GM23338 (cell line): Measurements from ENCODE around the gene ALX3. TPM values are rescaled to one million over a fixed set of nuclear protein-coding genes. Genes with fewer than 3 reads are reported as not detected.

Experiments
- ATAC-seq: fragments of 200-7000 bp; cut with Tn5 transposase; 3 replicates; pipeline ENCODE4 v1.9.1; 2020
- DNase-seq: peaks from one replicate; pipeline ENCODE4 v3.0.0-alpha.2; 2015; ENCODE audit warnings: low spot score
- H2AFZ ChIP-seq: fragments of 200-600 bp; sonication (generic); 2 replicates; pipeline ENCODE4 v1.8.0; 2016; ENCODE audit warnings: antibody characterized with exemption, mild to moderate bottlenecking, moderate library complexity
- H3F3A ChIP-seq: fragments of 200-600 bp; sonication (generic); replicated peaks from 2 replicates; pipeline ENCODE4 v1.8.0; 2017; ENCODE audit warnings: antibody characterized with exemption, mixed run types, low read depth
- H3K27ac ChIP-seq: fragments of 200-600 bp; sonication (generic); 2 replicates; pipeline ENCODE4 v1.6.1; 2016; ENCODE audit warnings: low read depth
- H3K27me3 ChIP-seq: fragments of 200-600 bp; sonication (generic); 2 replicates; pipeline ENCODE4 v1.8.0; 2016; ENCODE audit warnings: mild to moderate bottlenecking, mixed run types, moderate library complexity; ENCODE audit not compliant: insufficient read depth
- H3K36me3 ChIP-seq: fragments of 200-600 bp; sonication (generic); 2 replicates; pipeline ENCODE4 v1.8.0; 2016; ENCODE audit warnings: mild to moderate bottlenecking; ENCODE audit not compliant: insufficient read depth
- H3K4me1 ChIP-seq: fragments of 200-600 bp; sonication (generic); 2 replicates; pipeline ENCODE4 v1.8.0; 2016; ENCODE audit warnings: mild to moderate bottlenecking, moderate library complexity; ENCODE audit not compliant: insufficient read depth
- H3K4me2 ChIP-seq: fragments of 200-600 bp; sonication (generic); 2 replicates; pipeline ENCODE4 v1.7.1; 2017; ENCODE audit warnings: mixed run types
- H3K4me3 ChIP-seq: fragments of 200-600 bp; sonication (generic); 2 replicates; pipeline ENCODE4 v1.6.1; 2016; ENCODE audit warnings: mixed run types
- H3K79me2 ChIP-seq: fragments of 200-600 bp; sonication (generic); replicated peaks from 2 replicates; pipeline ENCODE4 v1.8.0; 2017; ENCODE audit warnings: mild to moderate bottlenecking; ENCODE audit not compliant: insufficient read depth
- H3K9me2 ChIP-seq: fragments of 200-600 bp; sonication (generic); 2 replicates; pipeline ENCODE4 v1.8.0; 2017; ENCODE audit not compliant: insufficient read depth
- H4K20me1 ChIP-seq: fragments of 200-600 bp; sonication (generic); replicated peaks from 2 replicates; pipeline ENCODE4 v1.8.0; 2017; ENCODE audit warnings: mild to moderate bottlenecking; ENCODE audit not compliant: insufficient read depth
- H3K27ac Mint-ChIP-seq: 2 replicates; pipeline ENCODE4 v1.8.0; 2020; ENCODE audit warnings: inconsistent platforms, mild to moderate bottlenecking, moderate library complexity, mixed read lengths
- H3K27me3 Mint-ChIP-seq: 3 replicates; pipeline ENCODE4 v1.8.0; 2022; ENCODE audit warnings: low read depth, mild to moderate bottlenecking, moderate library complexity, mixed read lengths, inconsistent platforms; ENCODE audit not compliant: insufficient read depth, poor library complexity
- H3K36me3 Mint-ChIP-seq: 3 replicates; pipeline ENCODE4 v1.8.0; 2021; ENCODE audit warnings: low read depth, mild to moderate bottlenecking, inconsistent platforms, moderate library complexity, mixed read lengths
- H3K4me1 Mint-ChIP-seq: 3 replicates; pipeline ENCODE4 v1.8.0; 2020; ENCODE audit warnings: mild to moderate bottlenecking, inconsistent platforms, mixed read lengths
- H3K4me3 Mint-ChIP-seq: 3 replicates; pipeline ENCODE4 v1.8.0; 2021; ENCODE audit warnings: moderate library complexity, mild to moderate bottlenecking, inconsistent platforms, mixed read lengths
- H3K9me3 Mint-ChIP-seq: 3 replicates; pipeline ENCODE4 v1.8.0; 2020; ENCODE audit warnings: moderate library complexity, mild to moderate bottlenecking, inconsistent platforms, mixed read lengths
- EZH2 ChIP-seq: fragments of 200-600 bp; sonication (generic); IDR thresholded peaks from one replicate; pipeline ENCODE4 v1.8.0; 2017; ENCODE audit warnings: antibody characterized with exemption, mild to moderate bottlenecking, low read depth; ENCODE audit not compliant: unreplicated experiment
- EZH2phosphoT487 ChIP-seq: fragments of 200-600 bp; sonication (generic); IDR thresholded peaks from one replicate; pipeline ENCODE4 v1.8.1; 2018; ENCODE audit warnings: antibody characterized with exemption; ENCODE audit not compliant: unreplicated experiment
- JUNB ChIP-seq: IDR thresholded peaks from one replicate; pipeline ENCODE4 v1.6.1; 2016; ENCODE audit warnings: antibody characterized with exemption; ENCODE audit not compliant: unreplicated experiment
- NANOG ChIP-seq: IDR thresholded peaks from 2 replicates; pipeline ENCODE4 v1.6.1; 2016; ENCODE audit warnings: antibody characterized with exemption, borderline replicate concordance
- POLR2AphosphoS5 ChIP-seq: IDR thresholded peaks from 2 replicates; pipeline ENCODE4 v1.6.1; 2016; ENCODE audit warnings: antibody characterized with exemption, low read depth
- REST ChIP-seq: IDR thresholded peaks from one replicate; pipeline ENCODE4 v1.6.1; 2018; ENCODE audit warnings: antibody characterized with exemption; ENCODE audit not compliant: unreplicated experiment
- STAT1 ChIP-seq: IDR thresholded peaks from one replicate; pipeline ENCODE4 v1.6.1; 2016; ENCODE audit warnings: antibody characterized with exemption; ENCODE audit not compliant: unreplicated experiment
- ZNF331 ChIP-seq: fragments of 250-450 bp; sonication (Bioruptor Pico); IDR thresholded peaks from 2 replicates; pipeline ENCODE4 v1.5.0; 2020; ENCODE audit warnings: low read depth, mild to moderate bottlenecking, moderate library complexity
- ZNF462 ChIP-seq: fragments of 250-450 bp; sonication (Bioruptor Pico); IDR thresholded peaks from 2 replicates; pipeline ENCODE4 v1.5.0; 2020; ENCODE audit warnings: mild to moderate bottlenecking, moderate library complexity
- polyA plus RNA-seq: library from polyadenylated mRNA; unstranded; fragments of >200 nt; fragmentation: Nextera tagmentation; extraction: Ambion mirVana; gene quantifications from 2 replicates; pipeline ENCODE4 v1.2.1, GENCODE V29; 2016
- total RNA-seq: library from RNA; depleted of rRNA; stranded (reverse); fragments of >200 nt; shearing (Covaris generic); gene quantifications from 2 replicates; pipeline ENCODE4 v1.2.3, GENCODE V29; 2014

Gene ALX3
- total and polyA plus RNA-seq, 2 experiments from 2014 or later: not detected

- Histone ChIP-seq H3K4me3 (peak overlapping the region; percentile 63), H3K36me3 (no peaks in the 10 kb centered on the region), H3K4me1 (peaks cover 21% of the 10 kb centered on the region), H3K79me2 (no peaks in the 10 kb centered on the region), H3K4me2 (peak overlapping the region; percentile 85), H2AFZ (0 out of 2 replicates have a peak overlapping the region, but pooled peaks have one; percentile 52), H4K20me1 (peaks cover 7% of the 10 kb centered on the region; the same call in 1 of the 2 replicates), H3K9me2 (no peaks in the 10 kb centered on the region), H3F3A (no peaks in the 10 kb centered on the region), H3K27ac (no peak overlapping the region), H3K27me3 (peaks cover 81% of the 10 kb centered on the region)
- H3K27me3 Mint-ChIP-seq: peaks cover 75% of the 10 kb centered on the region
- no peak overlapping the region for H3K27ac Mint-ChIP-seq
- H3K9me3 Mint-ChIP-seq: no peaks in the 10 kb centered on the region
- H3K36me3 Mint-ChIP-seq: no peaks in the 10 kb centered on the region; the same call in 2 of the 3 replicates
- peak; percentile 38 for ATAC-seq
- peak; percentile 27 for DNase-seq
- peaks cover 26% of the 10 kb centered on the region for H3K4me1 Mint-ChIP-seq
- TF ChIP-seq EZH2phosphoT487: peak; percentile 65
- no peak for TF ChIP-seq STAT1
- H3K4me3 Mint-ChIP-seq: peak overlapping the region; percentile 74
Measured at GRCh38 chr1:110083866-110084226, 13.4 kb upstream of the ALX3 start.

DNA sequence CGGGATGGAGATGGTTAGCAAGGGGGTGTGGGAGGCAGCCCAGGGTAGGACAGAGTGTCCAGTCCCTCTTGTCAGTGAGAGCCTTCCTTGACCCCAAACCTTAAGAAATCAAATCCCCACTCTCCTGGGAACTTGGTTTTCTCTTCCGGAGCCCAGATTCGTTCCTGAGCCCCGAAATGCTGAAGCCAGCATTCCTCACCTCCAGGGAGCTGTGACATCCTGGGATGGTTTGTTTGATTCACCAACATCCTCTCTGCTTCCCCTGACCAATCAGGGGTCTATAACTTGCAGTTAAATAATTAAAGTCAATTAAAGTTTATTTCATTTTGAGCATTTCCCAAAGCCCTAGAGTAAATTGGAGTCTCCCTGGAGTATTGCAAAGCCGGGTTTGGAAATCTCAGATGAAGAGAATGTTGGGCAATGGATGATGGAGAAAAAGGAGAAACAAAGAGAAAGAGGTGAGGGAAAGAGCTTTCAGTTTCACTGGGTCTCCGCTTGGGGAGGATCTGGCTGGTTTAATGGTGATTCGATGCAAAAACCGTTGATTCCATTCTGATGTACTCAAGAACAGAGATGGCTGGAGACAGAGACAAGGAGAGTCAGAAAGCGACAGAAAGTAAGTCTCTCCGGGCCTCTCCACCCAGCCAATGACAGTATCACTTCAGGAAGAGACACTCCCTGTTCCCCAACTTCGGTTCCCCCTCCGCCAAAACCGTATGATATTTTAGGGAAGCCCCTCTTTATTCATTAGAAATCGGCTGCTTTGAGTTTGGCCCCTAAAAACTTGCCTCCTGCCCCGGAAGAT is 12.8 kb upstream of the ALX3 start:
- no peaks in the 10 kb centered on the region; the same call in 2 of the 3 replicates for H3K36me3 Mint-ChIP-seq
- Histone ChIP-seq H2AFZ (0 out of 2 replicates have a peak overlapping the region, but pooled peaks have one; percentile 34), H4K20me1 (peaks cover 7% of the 10 kb centered on the region; the same call in 1 of the 2 replicates), H3K9me2 (no peaks in the 10 kb centered on the region), H3K27ac (no peak overlapping the region), H3K36me3 (no peaks in the 10 kb centered on the region), H3K4me1 (peaks cover 21% of the 10 kb centered on the region), H3F3A (no peaks in the 10 kb centered on the region), H3K27me3 (peaks cover 81% of the 10 kb centered on the region), H3K79me2 (no peaks in the 10 kb centered on the region), H3K4me2 (peak overlapping the region; percentile 85), H3K4me3 (peak overlapping the region; percentile 63)
- peaks cover 78% of the 10 kb centered on the region for H3K27me3 Mint-ChIP-seq
- peak overlapping the region; percentile 74 for H3K4me3 Mint-ChIP-seq
- H3K4me1 Mint-ChIP-seq: peaks cover 26% of the 10 kb centered on the region
- ATAC-seq (peak; percentile 17), DNase-seq (peak; percentile 59)
- TF ChIP-seq EZH2 (peak; percentile 93), STAT1 (no peak), ZNF331 (CRISPR knock-in tag) (no peak), NANOG (no peak), EZH2phosphoT487 (no peak), REST (no peak), POLR2AphosphoS5 (no peak), ZNF462 (CRISPR knock-in tag) (no peak), JUNB (no peak)
- H3K9me3 Mint-ChIP-seq: no peaks in the 10 kb centered on the region
- H3K27ac Mint-ChIP-seq: no peak overlapping the region
